ENCODE data around the gene SLC27A3. TPM values are rescaled to one million over a fixed set of nuclear protein-coding genes. Genes with fewer than 3 reads are reported as not detected.

Gene SLC27A3
- total RNA-seq, 4 donors from 2014 or later = 15.2 to 159 (median 26.2) TPM

DNA sequence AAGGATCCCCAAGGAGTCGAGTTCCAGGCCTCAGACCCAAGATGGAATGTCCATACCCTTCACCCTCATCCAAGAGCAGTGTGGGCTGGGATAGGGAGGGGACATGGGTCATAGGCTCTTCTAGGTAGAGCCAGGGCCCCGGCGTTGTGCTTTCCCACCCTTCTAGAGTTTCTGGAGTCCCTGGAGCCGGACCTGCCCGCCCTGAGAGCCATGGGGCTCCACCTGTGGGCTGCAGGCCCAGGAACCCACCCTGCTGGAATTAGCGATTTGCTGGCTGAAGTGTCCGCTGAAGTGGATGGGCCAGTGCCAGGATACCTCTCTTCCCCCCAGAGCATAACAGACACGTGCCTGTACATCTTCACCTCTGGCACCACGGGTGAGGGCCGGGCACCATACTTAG lies 1.1 kb downstream of the SLC27A3 start:
- DNase-seq = no peak
- in situ Hi-C loops (cut with MboI; ENCODE audit: low pct_ligation_motif_present in 1 of 4, low pct_unique_long_range_greater_than_20kb in 1 of 4, low sequenced_read_pairs in 3 of 4) (loop anchor here in 1 of 4 donors (10.0 kb wide), 1 partner anchor 102 kb away; the partner anchor contains the start of genes ILF2 and NPR1), intact Hi-C loops (cut with DNase I; ENCODE audit: low total_unique reads) (no loop called here)
- Histone ChIP-seq H3K27me3 (no peaks in the 10 kb centered on the region), H3K4me1 (peaks cover 12 to 32% (median 22%) of the 10 kb centered on the region in 4 donors), H3K36me3 (peaks cover 0 to 10% (median 0%) of the 10 kb centered on the region in 4 donors), H3K9me3 (no peaks in the 10 kb centered on the region), H3K4me3 (peak overlapping the region; percentile 51 to 92 (median 86)), H3K27ac (peak overlapping the region; percentile 86 to 97 (median 92))
- WGBS, 2 donors (ENCODE audit: low coverage in 1 of 2) = 67% methylated on average over 10 of the region's 10 CpGs; no CpG with 5 or more reads in 1 of the 2 donors
- TF ChIP-seq EP300 (IDR thresholded peaks at IDR 0.05; ENCODE audit: low read depth) (no peak), POLR2A (IDR thresholded peaks at IDR 0.05) (no peak), POLR2AphosphoS5 (IDR thresholded peaks at IDR 0.05) (no peak), CTCF (IDR thresholded peaks at IDR 0.05) (no peak)

GRCh38 chr1:153776845-153777370 lies 1.7 kb downstream of the SLC27A3 start:
- Histone ChIP-seq H3K27me3 (no peaks in the 10 kb centered on the region), H3K27ac (no peak overlapping the region), H3K4me1 (peaks cover 12 to 32% (median 22%) of the 10 kb centered on the region in 4 donors), H3K36me3 (peaks cover 0 to 10% (median 0%) of the 10 kb centered on the region in 4 donors), H3K9me3 (no peaks in the 10 kb centered on the region), H3K4me3 (no peak overlapping the region)
- 88 to 93% methylated on average over 3 to 10 of the region's 10 CpGs for WGBS, 2 donors (ENCODE audit: low coverage in 1 of 2)
- TF ChIP-seq EP300 (IDR thresholded peaks at IDR 0.05; ENCODE audit: low read depth) = no peak
- no peak for TF ChIP-seq POLR2A (IDR thresholded peaks at IDR 0.05)
- no peak for TF ChIP-seq CTCF (IDR thresholded peaks at IDR 0.05)
- no peak for TF ChIP-seq POLR2AphosphoS5 (IDR thresholded peaks at IDR 0.05)
- intact Hi-C loops (cut with DNase I; ENCODE audit: low total_unique reads) = no loop called here
- in situ Hi-C loops (cut with MboI; ENCODE audit: low pct_ligation_motif_present in 1 of 4, low pct_unique_long_range_greater_than_20kb in 1 of 4, low sequenced_read_pairs in 3 of 4) = loop anchor here in 1 of 4 donors (10.0 kb wide), 1 partner anchor 102 kb away; the partner anchor contains the start of genes ILF2 and NPR1
- no peak for DNase-seq

DNA sequence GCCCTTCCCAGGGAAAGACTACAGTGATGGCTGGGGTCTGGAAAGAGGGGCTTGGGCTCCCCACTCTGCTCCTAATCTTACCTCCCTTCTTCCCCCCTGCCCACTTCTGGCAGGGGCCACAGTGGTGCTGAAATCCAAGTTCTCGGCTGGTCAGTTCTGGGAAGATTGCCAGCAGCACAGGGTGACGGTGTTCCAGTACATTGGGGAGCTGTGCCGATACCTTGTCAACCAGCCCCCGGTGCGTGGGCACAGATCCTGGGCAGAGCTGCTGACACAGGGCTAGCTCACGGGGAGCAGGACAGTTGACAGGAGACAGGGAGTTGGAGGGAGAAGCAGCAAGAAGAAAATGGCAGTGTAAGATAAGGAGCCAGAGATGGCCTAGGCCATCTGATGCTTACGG lies 2.4 kb downstream of the SLC27A3 start:
- WGBS, 2 donors (ENCODE audit: low coverage in 1 of 2) = 94% methylated on average over 7 of the region's 7 CpGs; no CpG with 5 or more reads in 1 of the 2 donors
- in situ Hi-C loops (cut with MboI; ENCODE audit: low pct_ligation_motif_present in 1 of 4, low pct_unique_long_range_greater_than_20kb in 1 of 4, low sequenced_read_pairs in 3 of 4) = loop anchor here in 1 of 4 donors (10.0 kb wide), 1 partner anchor 103 kb away; the partner anchor contains the start of genes ILF2 and NPR1
- H3K9me3 ChIP-seq = no peaks in the 10 kb centered on the region
- no peaks in the 10 kb centered on the region for H3K27me3 ChIP-seq
- peaks cover 0 to 8% (median 0%) of the 10 kb centered on the region in 4 donors for H3K36me3 ChIP-seq
- TF ChIP-seq POLR2A (IDR thresholded peaks at IDR 0.05) (no peak), EP300 (IDR thresholded peaks at IDR 0.05; ENCODE audit: low read depth) (no peak), POLR2AphosphoS5 (IDR thresholded peaks at IDR 0.05) (no peak), CTCF (IDR thresholded peaks at IDR 0.05) (no peak)
- no peak overlapping the region for H3K4me3 ChIP-seq
- H3K4me1 ChIP-seq = peaks cover 14 to 34% (median 23%) of the 10 kb centered on the region in 4 donors
- no peak overlapping the region for H3K27ac ChIP-seq
- no peak for DNase-seq
- intact Hi-C loops (cut with DNase I; ENCODE audit: low total_unique reads) = no loop called here

GRCh38 chr1:153778051-153778823 lies 3.0 kb downstream of the SLC27A3 start:
- intact Hi-C loops (cut with DNase I; ENCODE audit: low total_unique reads) (no loop called here), in situ Hi-C loops (cut with MboI; ENCODE audit: low pct_ligation_motif_present in 1 of 4, low pct_unique_long_range_greater_than_20kb in 1 of 4, low sequenced_read_pairs in 3 of 4) (loop anchor here in 1 of 4 donors (10.0 kb wide), 1 partner anchor 103 kb away; the partner anchor contains the start of genes ILF2 and NPR1)
- Histone ChIP-seq H3K27me3 (no peaks in the 10 kb centered on the region), H3K9me3 (no peaks in the 10 kb centered on the region), H3K27ac (no peak overlapping the region), H3K4me3 (no peak overlapping the region), H3K4me1 (peaks cover 19 to 39% (median 27%) of the 10 kb centered on the region in 4 donors), H3K36me3 (peaks cover 0 to 2% (median 0%) of the 10 kb centered on the region in 4 donors)
- TF ChIP-seq POLR2A (IDR thresholded peaks at IDR 0.05) (no peak), EP300 (IDR thresholded peaks at IDR 0.05; ENCODE audit: low read depth) (no peak), CTCF (IDR thresholded peaks at IDR 0.05) (no peak), POLR2AphosphoS5 (IDR thresholded peaks at IDR 0.05) (no peak)
- no peak for DNase-seq
- 93% methylated on average over 22 of the region's 22 CpGs; no CpG with 5 or more reads in 1 of the 2 donors for WGBS, 2 donors (ENCODE audit: low coverage in 1 of 2)
